CD4-positive, alpha-beta T cell treated with Interleukin-6 at 100 ng/mL for 8 hours (primary cell): ENCODE results near the gene GATA3.

ENCODE experiments used
- DNase-seq: peaks from one replicate; pipeline ENCODE4 v3.0.0-alpha.2; 2020; ENCODE audit warnings: mixed read lengths, low spot score

Gene GATA3

GRCh38 chr10:8100366-8100765 is 45.9 kb downstream of the GATA3 start:
- no peak for DNase-seq

DNA sequence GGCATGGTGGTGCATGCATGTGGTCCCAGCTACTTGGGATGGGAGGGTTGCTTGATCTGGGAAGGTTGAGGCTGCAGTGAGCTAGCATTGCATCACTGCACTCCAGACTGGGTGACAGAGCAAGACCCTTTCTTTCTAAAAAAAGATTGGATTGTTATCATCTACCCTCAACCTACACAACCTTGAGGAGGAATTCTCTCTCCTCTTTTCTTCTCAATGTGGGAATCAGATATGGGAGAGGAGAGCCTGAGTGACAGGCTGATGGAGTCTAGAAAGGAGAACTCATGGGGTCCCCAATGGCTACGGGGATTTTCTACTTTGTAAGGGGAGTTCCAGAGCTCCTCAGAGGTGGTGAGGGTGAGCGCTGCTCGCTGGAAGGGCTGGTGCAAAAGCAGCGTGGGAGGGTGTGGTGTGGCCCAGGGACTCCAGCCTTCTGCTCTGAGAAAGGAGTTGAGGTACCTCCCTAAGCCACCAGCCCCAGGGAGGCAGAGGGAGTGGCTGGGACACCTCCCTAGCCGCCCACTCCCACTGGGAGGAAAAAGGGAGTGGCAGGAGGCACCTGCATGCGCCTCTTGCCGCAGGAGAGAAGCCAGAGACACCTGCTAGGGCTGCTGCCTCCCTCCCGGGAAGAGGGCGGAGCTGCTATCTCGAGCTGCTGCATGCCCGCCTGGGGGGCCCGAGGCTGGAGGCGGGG is 48.4 kb downstream of the GATA3 start:
- no peak for DNase-seq

DNA sequence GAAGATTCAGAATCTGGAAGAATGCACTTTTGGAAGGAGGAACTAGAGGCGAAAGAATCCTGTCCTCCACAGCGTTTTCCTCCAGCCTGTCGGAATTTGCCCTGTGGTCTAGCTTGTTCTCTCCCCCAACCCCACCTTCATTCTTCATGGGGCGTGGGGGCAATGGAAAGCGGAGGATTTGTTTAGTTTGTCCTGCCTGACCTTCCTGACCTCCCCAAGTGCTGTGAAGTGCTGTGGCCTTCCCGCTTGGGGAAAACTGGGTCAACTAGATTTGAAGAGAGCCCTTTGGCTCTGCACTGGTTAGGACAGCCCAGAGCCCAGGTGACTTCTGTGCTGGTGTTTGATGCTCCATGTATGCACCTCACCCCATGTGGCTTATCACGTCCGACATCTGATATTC is 49.1 kb downstream of the GATA3 start:
- DNase-seq: no peak

DNA sequence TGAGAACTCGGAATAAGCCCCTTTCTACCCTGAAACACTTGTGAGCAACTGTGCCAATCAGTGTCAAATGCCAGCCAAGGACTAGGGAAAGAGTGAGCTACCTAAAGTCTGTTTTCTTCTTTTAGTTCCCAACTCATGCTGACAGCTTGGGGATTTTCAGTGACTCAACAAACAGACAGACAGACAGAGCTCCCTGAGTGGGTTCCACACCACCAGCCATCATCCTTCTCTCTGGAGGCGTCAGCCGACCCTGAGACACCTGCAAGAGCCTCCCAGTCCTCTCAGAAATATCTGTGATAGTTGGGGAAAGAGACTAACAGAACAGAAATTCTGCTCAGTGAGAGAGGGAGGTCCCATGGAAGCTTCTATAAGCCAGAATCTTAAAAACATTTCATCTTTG is 49.5 kb downstream of the GATA3 start:
- DNase-seq: no peak

- DNase-seq: no peak
These were observed 50.2 kb downstream of the GATA3 start for GRCh38 chr10:8104721-8105120.

DNA sequence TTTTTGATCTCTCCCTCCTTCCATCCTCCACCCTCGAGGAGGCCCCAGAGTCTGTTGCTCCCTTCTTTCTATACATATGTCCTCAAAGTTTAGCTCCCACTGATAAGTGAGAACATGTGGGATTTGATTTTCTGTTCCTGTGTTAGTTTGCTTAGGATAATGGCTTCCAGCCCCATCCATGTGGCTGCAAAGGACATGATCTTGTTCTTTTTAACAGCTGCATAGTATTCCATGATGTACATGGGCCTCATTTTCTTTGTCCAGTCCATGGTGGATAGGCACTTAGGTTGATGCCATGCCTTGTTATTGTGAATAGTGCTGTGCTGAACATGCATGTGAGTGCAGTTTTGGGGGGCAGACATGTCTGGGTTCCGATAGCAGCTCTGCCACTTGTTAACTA is 51.4 kb downstream of the GATA3 start:
- DNase-seq: no peak

GRCh38 chr10:8112230-8112905 is 57.9 kb downstream of the GATA3 start:
- DNase-seq: no peak

DNA sequence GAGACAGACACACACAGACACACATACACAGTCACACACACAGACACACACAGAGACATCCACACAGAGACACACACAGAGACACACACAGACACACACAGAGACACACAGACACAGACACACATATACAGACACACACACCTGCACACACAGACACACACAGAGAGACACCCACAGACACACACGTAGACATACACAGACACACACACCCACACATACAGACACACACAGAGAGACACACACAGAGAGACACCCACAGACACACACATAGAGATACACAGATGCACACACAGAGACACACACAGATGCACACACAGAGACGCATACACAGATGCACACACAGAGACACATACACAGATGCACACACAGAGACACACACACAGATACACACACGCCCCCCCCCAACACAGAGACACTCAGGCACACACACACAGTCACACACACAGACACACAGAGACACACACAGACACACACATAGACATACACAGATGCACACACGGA is 58.5 kb downstream of the GATA3 start:
- no peak for DNase-seq

DNA sequence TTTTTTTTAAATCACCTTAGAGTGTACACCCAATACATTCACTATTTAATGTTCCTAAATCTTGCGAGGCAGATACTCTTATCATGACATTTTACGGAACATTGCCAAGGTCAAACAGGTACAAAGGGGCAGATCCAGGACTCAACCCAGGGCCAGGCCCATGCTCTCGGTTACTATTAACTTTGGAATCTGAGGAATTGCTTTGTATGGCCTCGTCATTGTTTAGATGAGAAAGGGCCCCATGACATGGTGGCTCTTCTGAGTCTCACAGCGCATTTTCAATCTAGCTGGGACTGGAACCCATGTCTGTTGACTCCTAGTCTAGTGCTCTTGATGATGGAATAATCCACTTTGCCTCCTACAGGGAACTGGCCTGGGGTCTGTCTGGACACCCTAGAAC is 59.1 kb downstream of the GATA3 start:
- DNase-seq: no peak

- no peak for DNase-seq
These were observed 60.5 kb downstream of the GATA3 start for GRCh38 chr10:8114741-8115617.

GRCh38 chr10:8115618-8115980 is 61.1 kb downstream of the GATA3 start:
- no peak for DNase-seq

- no peak for DNase-seq
These were observed 62.0 kb downstream of the GATA3 start for GRCh38 chr10:8116474-8116873.

- DNase-seq: no peak
These were observed 62.5 kb downstream of the GATA3 start for GRCh38 chr10:8116926-8117493.

DNA sequence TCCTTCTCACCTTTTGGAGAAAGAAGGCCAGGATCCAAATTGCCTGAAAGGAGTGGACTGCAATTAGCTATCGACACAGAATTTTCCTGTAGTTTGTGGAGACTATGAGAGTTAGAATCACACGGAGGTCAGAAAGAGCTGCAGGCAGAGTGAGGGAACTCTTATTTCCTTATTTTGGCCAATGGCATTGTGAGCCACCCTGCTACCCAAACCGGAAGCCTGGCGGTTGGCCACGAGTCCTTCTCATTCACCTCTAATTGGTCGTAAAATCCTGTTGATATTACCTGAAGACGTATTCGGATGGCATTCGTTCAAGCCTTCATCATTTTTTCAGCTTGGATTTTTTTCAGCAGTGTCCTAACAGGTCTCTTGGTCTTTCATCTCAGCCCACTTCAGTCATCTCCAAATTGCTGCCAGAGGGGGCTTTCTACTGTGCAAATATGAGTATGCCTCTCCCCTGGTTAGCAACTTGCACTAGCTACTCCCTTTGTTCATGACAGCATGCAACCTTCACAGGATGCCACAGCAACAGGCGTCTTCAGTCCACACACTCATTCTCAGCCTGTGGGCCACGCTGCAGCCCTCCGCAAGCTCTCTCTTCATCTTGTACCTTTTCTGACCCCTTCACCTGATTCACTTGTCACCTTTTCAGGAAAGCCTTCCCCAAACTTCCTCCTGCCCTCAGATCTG is 66.9 kb downstream of the GATA3 start:
- DNase-seq: no peak

- no peak for DNase-seq
These were observed 68.3 kb downstream of the GATA3 start for GRCh38 chr10:8122611-8123369.

DNA sequence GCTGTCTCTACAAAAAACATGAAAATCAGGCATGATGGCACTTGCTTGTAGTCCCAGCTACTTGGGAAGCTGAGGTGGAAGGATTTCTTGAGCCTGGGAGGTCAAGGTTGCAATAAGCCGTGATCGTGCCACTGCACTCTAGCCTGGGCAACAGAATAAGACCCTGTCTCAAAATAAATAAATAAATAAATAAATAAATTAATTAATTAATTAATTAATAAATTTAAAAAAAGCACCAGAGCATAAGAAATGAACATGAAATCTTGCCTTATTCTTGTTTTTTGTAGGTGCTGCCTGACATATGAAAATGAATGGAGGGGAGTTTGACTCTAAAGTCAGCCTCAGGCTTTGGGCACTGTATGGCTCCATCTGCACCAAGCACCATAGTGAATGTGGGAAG is 69.9 kb downstream of the GATA3 start:
- no peak for DNase-seq
